Measurements from ENCODE around the gene BLID.

BLID gene

DNA sequence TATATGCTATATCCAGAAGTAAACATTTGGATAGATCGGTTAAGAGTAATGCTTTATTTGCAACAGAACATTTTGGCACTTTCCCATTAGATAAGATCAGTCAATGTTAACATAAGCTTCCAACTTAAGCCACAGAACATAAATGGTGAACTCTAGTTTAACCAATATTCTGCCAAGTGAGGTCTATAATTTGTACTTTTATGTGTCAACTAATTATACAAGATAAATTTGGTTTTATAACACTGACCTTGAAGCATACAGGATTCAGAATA lies 23.5 kb upstream of the BLID start:
- DNase-seq (ENCODE audit: low spot score), result no peak

DNA sequence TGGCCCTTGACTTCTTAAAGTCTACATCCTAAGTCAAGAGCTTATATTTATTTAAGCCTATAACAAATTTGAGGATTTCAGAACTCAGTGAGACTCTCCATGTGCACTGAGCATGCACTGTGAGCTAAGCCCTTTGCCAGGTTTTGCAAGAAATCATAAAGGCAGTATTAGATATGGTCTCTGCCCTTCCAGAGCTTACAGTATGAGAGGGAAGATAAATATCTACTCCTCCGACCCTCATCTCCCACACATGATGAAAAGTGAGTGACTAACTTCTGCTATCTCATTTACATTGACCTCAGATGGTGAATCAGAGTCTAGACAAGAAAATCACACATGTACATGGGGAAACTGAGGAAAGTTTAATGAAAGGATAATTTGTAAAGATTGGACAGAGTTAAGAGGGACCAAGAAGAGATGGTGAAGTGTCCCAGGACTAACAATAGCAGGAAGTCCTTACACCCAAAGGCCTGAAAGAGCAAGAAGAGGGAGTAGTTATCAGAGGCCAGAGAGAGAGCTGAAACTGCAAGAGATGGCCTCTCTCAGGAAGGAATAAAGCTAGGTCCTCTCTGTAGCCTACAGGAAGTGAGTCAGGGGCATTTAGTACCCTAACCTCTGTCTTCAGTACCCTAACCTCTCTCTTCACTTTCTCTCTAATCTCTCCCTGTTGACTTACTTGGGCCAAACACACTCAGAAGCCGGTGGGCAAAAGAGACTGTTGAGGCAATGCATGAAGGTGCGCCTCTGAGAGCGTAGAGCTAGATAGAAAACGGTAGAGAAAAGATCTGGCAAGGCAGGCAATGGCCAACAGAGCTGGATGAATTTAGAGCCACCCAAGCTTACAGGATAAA lies 23.0 kb upstream of the BLID start:
- DNase-seq (ENCODE audit: low spot score), result no peak

DNA sequence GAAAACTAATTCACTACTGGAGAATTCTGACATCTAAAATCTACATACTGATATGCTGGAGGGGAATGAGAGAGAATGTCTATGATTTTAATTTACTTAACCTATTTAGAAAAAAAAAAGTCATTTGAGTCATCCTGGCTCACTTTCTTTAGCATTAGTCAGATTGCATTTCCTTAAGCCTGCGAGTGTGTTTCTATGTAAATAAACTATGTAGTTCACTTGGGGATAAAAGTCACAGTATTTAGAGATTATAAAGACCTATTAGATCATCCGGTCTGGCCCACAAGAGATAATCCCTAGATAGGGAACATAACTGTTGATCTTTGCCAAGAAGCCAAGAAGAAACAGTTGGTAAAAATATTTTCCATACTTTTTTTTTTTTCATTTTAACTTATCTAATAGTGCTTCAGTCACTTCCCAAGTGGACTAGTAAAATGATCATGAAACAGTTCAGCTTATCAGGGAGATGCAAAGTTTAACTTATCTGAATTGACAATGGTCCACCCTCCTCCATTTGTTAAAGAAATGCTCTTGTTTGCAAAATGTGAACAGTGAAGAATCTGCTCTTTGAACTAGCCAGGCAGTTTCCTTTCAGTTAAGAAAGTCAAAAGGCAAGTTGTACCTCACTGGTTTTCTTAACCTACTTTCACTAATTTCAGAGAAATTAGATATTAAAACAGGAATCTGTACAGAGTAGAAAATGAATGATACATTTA lies 21.2 kb upstream of the BLID start:
- DNase-seq (ENCODE audit: low spot score), result no peak

DNA sequence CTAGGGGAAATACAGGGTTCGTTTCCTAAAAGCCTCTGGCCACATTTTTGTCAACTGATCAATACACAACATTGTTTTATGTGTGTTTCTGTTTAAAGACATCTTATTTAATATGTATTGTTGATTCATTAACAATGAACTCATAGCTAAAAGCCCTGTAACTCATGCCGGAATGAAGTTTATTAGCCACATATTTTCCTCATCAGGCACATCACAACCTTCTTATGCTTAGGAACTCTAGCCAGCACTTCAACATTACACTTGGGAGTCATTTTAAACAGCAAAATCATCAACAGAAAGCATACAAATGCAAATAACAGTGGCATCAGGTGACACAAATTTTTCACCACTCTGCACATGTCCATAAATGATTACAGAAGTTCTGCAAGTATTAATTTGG lies 15.1 kb upstream of the BLID start:
- no peak for DNase-seq (ENCODE audit: low spot score)

DNA sequence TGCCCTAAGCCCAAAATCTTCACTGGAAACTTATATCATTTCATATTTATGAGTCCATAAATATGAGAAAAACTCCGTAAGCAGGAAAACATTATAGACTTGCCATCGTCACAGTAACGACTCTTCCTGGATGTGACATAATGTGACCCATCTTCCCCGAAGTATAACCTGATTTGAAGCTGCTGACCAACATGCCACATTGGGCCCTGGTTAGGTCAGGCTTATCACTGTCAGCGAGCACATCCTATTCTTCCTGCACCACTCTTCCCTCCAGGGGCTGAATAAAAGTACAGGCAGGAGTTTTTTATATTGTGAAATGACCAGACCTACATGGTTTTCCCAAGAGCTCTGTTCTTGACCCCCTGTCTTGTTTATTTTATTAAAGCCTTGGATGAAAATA lies 12.1 kb upstream of the BLID start:
- no peak for DNase-seq (ENCODE audit: low spot score)

DNA sequence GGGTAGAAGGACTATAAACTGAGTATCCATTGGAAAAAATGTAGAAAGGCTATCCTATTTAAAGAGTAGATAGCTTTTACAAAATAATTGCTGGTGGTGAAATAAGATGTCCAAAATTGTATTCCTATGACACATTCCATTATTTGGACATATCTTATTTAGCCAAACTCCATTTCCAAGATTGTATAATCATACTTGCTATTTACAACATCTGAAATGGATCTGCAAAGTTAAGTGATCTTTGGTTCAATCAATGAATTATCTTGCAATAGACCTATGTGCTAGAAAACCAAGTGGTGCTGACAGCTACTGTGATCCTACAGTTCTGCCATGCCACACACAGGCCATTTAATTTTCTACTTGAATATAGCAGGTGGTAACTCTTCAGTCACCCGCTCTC lies 11.0 kb upstream of the BLID start:
- DNase-seq (ENCODE audit: low spot score), result no peak

DNA sequence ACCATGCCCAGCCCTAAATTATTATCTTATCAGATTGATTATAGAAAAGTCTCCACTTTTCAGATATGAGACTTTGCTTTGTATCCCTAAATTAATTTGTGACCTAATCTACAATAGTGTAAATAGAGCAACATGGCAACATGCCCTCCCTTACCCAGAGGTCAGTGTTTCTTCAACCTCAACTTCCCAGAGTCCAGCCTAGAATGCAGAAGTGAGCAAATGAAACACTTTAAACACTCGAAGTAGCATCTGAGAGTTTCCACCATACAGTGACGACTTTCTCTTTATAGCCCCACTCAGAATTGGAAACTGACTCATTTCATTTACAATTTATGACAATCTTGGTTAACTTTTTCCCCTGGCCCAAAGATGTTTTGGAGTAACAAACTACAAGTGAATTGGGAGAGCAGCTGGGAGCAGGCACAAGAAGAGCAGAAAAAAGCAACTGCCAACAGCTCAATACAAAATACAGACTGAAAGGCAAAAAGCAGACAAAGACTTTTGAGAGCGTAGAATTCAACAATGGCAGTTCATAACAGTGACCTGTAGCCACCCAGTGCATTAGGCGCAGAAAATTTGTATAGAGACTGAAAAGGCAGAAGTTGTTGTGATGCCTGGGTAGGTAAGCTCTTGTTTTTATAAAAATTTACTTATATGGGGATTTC lies 10.1 kb upstream of the BLID start:
- DNase-seq (ENCODE audit: low spot score), result no peak

DNA sequence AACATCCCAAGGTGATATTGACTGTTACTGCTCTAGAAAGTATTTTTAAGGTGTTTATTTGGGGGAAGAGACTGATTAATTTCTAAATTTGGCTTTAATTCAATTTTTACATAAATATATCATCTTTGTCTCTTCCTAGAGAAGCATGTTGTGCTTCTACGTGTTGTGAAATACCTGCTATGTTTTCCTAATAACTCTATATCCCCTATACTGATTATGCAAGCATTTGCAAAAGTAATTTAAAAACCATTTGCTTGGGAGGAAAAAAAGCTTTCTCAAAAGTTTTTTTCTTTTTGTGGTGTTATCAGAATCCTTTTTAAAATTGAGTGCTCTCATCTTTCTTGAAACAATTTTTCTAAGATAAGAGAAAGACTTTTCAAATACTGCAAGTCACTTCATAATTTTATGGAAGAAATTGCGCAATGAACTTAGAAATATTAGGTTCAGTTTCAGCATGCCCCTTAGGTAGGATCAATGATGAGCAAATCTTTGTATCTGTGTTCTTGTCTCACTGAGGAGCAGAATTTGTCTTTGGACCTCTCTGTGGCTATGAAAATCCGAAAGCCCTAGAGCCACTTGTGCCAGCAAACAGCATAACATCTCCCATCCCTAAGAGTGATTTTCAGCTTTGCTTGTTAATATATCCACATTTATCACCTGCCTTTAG lies 7.4 kb upstream of the BLID start:
- DNase-seq (ENCODE audit: low spot score), result no peak

DNA sequence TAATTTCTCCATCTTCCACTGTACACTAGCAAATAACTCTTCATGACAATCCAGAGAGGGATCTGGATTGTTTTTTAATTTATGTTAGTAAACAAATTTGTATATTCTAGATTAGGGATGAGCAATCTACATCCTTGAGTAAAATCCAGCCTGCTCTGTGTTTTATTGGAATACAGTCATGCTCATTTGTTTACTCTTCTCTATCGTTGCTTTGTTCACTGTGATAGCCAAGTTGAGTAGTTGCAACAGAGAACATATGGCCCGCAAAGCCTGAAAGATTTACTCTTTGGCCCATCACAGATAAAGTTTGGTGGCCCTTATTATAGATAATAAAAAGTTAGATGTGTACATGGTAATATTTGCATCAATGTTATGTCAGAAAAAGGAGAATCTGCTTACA lies 6.2 kb upstream of the BLID start:
- DNase-seq (ENCODE audit: low spot score), result no peak

DNA sequence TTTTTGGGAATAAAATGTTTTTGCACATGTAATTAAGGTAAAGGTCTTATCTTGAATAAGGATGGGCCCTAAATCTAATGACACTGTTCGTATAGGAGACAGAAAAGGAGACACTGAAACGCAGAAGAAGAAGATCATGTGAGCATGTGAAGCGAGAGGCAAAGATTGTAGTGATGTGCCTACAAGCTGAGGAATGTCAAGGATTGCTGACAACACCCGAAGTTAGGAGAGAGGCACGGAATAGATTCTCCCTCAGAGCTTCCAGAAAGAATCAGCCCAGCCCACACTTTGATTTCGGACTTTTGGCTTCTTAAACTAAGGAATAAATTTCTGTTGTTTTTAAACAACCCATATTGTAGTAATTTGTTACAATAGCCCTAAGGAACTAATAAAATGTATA lies 4.1 kb upstream of the BLID start:
- no peak for DNase-seq (ENCODE audit: low spot score)

DNA sequence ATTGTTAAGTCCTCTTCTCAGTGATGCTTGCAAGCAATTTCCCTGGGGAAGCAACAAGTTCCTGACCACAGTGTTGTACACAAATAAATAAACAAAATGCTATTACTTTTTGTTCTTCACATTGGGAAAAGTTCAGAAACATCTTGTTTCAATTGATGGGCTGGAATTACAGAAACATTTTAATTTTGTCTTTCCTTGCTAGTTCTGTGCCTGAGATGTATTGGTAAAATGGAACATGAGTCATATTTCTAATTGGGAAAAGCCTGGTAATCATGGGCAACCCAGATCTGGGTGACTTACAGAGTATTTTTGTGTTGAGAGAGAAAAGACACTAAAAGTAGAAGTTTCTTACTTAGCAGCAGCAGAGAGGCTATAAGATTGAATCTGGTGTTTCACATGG lies 576 bp upstream of the BLID start:
- DNase-seq (ENCODE audit: low spot score), result no peak

DNA sequence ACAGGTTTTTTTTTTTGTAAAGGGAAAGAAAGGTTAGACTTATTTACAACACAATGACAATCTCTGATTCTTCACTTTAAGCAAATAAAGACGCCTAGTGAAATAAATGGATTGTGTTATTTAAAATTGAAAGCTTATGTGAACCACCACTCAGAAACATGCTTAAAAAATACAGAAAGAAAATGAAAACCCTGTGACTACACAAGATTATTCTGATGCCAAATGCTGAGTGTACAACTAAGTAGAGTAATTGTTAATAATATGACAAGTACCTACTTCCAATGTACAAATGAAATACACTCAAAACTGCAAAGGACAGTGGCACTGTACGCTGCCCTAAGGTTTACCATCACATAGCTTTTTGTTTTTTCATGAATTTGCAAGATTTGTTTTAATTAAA lies 1.0 kb downstream of the BLID start:
- DNase-seq (ENCODE audit: low spot score), result no peak

DNA sequence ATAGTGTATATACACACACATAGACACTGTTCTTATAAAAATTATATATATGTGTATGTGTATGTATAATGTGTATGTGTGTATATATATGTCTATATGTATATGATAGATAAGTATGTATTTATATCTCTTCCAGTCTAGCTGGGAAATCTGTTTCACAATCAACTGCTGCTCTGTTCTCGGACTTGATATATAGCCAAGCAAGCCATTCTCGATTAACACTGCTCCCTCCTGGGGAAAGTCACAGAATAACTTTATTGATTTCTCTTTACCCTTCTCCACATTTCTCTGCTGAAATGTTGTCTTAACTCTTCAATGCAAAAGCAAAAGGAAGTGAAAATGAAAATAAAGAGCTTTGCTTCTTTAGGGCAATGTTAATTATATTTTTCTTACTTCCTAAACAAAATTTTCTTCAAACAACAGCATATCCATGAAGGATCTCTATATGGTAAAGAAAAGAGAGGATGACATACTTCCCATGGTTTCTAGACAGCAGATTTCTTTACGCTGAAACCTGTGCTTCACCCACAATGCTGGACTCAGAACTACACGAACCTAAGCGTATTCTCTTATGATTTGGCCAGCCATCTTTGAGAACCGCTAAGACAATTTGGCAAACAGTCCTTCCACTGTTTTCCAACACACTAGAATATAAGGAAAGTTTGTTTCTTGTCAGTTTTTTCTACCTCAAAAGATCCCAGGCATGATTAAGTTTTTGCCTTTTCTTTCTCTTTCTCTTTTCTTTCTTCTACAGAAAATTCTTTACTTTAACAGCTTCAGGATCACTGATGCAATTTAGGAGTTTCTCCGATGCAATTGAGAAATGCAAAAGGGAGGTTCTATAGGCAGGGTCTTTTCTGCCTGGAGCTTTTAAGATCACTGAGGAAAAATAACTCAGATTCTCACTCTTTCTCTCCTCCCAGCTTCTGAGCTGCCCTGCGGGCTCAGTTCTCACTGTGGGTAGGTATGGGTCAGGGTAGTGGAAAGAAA lies 1.9 kb downstream of the BLID start:
- no peak for DNase-seq (ENCODE audit: low spot score)

DNA sequence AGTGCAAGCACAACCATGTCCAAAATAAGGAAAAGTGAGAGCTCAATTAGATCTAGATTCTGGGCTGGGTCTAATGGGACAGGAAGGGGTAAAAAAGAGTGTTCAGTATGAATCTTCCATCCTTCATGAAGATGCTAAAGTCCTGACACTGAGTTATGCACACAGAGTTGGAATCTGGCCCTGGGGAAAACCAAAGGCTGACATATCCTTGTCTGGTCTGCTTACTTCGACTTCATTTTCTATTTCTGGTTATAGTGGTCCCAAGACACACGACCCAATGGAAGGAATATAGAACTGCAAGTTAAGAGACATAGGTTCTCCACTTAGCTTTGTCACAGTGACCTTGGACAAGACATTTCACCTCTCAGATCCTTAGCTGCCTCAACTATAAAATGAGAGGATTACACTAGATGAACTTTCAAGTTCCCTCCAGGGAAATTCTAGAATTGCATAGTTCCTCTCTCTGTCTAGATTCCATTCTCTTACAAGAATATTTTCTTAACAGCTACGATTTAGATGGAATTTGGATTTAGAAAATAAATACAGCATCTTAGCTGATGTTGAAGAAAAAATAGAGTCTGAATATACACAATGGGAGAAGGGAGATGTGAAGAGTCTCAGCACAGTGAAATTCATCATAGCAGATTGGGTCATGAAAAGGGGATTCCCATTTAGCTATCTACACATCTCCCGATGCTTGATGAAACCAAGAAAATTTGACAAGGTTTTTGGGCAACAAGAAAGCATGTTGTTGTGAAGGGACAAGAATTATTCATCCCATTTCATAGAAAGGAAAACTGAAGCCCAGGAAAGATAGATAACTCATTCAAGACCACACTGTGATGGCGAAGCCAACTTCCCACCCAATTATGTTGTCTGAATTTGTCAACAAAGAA lies 3.3 kb downstream of the BLID start:
- no peak for DNase-seq (ENCODE audit: low spot score)

DNA sequence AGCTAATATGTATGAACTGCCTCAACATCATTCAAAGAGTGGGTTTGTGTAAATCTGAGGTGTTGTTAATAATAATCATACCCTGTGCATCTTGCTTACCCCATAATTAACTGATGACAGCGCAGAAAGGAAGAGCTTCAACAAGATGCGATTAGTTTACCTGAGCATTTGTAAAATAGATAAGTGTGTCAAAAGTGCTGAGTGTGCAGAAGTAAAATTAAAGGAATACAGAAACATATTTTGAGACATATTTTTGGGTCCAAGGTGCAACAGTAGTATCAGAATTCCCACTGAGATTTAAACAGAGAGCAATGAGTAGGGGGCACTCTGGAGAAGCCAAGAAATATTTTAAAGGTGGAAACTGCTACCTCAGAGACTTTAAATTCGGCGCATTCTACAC lies 6.1 kb downstream of the BLID start:
- DNase-seq (ENCODE audit: low spot score), result no peak

DNA sequence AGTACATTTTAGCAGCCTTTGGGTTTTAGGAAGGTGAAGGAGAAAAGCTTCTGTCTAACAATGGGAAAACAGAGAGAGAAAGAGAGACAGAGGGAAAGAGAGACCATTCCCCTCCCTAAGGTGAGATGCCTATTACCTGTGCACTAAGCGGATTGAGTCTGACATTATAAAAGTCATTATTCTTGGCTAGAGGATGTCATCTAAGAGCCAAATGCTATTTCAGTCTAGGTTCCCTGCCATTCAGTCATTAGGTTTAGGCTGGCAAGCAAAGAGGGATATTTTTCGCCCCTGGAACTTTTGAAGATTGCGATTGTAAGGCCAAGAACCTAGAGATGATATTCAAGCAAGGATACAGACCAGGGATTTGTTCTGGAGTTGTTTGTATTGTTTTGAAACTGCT lies 7.2 kb downstream of the BLID start:
- DNase-seq (ENCODE audit: low spot score), result no peak

DNA sequence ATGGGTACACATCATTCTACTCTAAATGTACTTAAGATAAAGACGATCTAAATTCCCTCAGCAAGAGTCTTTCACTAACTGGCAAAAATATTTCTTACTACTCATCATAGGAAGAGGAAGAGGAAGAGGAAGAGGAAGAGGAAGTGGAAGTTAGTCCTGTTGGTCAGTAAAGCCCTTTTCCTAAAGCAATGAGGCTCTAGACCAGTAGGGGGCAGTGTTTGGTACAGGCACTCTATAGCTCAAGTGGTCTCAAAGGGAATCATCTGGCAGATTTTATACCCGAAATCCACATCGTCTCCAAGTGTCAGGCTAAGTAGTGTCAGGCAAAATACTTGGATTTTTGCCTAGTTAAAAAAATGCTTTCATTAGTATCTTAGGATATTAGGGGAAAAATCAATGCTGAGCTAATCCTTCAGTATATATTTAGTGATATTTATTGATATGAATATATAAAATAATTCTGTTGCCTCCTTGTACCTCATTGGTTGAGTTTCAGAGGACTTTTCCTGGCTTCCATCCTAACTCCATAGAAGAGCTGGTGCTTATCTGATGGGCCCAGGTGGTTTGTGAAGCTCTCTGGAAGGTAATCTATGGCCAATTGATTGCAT lies 7.7 kb downstream of the BLID start:
- DNase-seq (ENCODE audit: low spot score), result peak; percentile 61

DNA sequence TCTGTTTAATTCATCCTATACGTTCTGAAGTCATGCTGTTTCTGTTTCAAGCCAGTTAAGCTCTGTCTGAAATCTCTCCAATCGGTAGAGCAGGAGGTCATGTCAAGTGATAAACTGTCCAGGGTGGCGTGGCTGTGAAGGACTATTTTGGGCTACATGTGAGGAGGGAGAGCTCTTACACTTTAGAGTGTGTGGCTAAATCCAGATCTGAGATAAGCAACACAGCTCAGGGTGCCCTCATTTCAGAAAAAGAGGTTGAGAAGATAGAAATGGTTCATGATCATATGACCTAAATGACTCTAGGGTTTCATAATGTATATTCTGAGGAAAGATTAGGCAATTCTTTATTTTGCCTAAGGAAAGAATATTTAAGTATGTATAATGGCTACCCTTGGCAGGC lies 8.4 kb downstream of the BLID start:
- no peak for DNase-seq (ENCODE audit: low spot score)

DNA sequence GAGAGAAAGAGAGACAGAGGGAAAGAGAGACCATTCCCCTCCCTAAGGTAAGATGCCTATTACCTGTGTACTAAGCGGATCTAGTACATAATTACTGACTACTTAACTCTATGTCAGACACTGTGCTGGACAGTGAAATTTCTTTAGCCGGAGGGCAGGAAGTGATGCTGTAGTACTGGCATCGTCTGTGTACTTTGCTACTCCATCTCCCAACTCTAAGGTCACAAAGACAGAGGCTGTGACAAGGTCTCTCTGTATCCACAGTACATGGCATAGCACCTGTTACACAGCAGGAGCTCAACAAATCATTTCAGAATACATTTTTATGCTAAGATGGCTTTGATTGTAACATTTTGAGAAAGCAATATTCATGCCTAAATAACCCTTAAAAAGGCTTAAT lies 9.0 kb downstream of the BLID start:
- DNase-seq (ENCODE audit: low spot score), result no peak

DNA sequence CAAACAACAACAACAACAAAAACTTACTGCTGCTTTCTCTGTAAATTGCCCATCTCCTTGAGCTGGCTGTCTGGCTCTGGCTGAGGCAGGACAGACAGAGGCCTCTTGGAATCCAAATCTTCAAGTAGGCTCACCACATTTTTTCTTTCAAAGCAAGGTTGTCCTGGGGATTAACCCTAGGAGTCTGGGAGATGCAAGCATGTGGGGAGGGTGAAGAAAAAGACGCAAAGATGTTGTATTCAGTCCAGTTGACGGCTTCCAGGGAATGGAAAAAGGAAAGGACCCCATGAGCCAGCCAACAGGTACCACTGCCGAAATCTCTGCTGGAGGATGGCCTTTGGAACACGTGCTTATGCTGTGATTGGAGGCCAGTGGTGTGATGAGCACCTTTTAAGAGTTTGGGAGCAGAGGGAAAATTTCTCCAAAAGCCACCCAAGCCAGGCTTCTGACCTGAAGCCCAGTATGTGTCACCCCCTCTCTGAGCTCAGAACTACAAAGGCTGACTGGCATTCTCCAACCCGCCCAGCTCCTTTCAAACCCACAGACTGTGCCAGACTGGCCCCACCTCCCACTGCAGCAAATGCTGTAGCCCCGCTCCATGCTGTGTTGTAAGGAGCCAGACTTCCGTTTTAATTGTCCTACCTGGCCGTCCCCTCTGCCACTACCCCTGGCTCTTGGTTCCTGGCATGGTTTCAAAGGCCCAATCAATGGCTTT lies 10.8 kb downstream of the BLID start:
- DNase-seq (ENCODE audit: low spot score), result no peak

Measured in NAMALWA (cell line).